DND-41 (cell line): ENCODE measurements around the gene PCDHA2.

Source experiments
- EZH2 ChIP-seq: IDR thresholded peaks from 3 replicates; pipeline ENCODE4 v1.6.1; 2012; ENCODE audit warnings: borderline replicate concordance, low read depth, mild to moderate bottlenecking, moderate library complexity, low read length, inconsistent platforms; ENCODE audit not compliant: severe bottlenecking
- TF ChIP-seq, protein P1 (sequence below): IDR thresholded peaks from 2 replicates; pipeline ENCODE4 v1.5.1; 2012; ENCODE audit warnings: borderline replicate concordance, low read length, moderate library complexity, mild to moderate bottlenecking; ENCODE audit not compliant: poor library complexity, severe bottlenecking; ENCODE audit errors: extremely low read depth

DNA sequence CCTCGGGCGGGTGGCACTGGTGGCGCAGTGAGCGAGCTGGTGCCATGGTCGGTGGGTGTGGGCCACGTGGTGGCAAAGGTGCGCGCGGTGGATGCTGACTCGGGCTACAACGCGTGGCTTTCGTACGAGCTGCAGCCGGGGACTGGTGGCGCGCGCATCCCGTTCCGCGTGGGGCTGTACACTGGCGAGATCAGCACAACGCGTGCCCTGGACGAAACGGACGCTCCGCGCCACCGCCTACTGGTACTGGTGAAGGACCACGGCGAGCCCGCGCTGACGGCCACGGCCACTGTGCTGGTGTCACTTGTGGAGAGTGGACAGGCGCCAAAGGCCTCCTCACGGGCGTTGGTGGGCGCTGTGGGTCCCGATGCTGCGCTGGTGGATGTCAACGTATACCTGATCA, 14.2 kb downstream of the PCDHA2 start:
- no peak for TF ChIP-seq EZH2
- TF ChIP-seq, protein P1, sequence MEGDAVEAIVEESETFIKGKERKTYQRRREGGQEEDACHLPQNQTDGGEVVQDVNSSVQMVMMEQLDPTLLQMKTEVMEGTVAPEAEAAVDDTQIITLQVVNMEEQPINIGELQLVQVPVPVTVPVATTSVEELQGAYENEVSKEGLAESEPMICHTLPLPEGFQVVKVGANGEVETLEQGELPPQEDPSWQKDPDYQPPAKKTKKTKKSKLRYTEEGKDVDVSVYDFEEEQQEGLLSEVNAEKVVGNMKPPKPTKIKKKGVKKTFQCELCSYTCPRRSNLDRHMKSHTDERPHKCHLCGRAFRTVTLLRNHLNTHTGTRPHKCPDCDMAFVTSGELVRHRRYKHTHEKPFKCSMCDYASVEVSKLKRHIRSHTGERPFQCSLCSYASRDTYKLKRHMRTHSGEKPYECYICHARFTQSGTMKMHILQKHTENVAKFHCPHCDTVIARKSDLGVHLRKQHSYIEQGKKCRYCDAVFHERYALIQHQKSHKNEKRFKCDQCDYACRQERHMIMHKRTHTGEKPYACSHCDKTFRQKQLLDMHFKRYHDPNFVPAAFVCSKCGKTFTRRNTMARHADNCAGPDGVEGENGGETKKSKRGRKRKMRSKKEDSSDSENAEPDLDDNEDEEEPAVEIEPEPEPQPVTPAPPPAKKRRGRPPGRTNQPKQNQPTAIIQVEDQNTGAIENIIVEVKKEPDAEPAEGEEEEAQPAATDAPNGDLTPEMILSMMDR: no peak
